HG03175 (cell line): ENCODE data around the gene ROPN1B.

Experiments
- ATAC-seq: cut with Tn5 transposase; IDR thresholded peaks from one replicate; pipeline ENCODE4 v1.9.1; 2021; ENCODE audit warnings: mild to moderate bottlenecking, moderate library complexity; ENCODE audit not compliant: unreplicated experiment

The ROPN1B gene

DNA sequence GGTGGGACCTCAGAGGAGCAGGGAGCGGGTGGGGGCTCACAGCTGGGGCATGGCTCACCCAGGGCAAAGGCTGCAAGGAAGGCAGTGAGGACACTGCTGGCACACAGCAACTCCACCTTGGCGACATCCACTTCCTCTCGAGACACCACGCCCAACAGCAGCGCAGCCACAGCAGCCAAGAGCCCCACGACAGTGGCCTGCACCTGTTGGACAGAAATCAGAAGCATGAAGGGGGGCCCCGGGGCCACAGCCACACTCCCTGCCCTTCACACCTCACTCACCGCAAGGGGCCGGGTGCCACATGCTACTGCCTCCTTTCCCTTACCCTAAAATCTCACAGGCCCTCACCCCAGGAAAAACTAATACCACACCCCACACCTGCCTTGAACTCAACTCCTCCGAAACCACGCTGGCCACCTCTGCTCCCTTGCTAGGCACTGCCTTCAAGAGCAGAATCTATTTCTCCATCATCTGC, 57.3 kb downstream of the ROPN1B start:
- ATAC-seq = no peak

DNA sequence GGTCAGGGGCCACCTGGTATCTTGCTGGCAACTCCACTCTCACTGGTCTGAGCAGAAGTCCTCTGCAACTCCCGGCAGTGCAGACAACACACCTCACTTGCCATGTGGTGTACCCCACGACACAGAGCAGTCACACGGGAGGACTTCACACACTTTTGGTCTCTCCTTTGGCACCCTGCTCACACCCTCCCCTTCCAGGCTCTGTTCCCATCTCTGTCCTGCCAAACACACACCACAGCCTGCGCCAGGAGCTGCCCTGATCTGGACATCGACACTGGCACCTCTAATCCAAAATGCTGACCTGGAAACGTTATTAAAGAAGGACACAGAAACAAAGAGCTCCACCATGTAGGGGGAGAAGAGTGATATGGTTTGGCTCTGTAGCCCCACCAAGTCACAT, 57.8 kb downstream of the ROPN1B start:
- no peak for ATAC-seq

DNA sequence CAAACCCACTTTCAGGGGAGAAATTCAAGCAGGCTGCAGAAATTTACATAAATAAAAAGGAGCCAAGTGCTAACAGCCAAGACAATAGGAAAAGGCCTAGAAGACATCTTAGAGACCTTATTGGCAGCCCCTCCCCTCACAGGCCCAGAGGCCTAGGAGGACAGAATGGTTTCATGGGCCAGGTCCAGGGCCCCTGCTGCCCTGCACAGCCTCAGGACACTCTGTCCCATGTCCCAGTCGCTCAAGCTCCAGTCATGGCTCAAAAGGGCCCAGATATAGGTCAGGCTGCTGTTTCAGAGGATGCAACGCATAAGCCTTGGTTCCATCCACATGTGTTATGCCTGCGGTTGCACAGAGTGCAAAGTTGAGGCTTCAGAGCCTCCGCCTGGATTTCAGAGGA, 59.1 kb downstream of the ROPN1B start:
- ATAC-seq = no peak

DNA sequence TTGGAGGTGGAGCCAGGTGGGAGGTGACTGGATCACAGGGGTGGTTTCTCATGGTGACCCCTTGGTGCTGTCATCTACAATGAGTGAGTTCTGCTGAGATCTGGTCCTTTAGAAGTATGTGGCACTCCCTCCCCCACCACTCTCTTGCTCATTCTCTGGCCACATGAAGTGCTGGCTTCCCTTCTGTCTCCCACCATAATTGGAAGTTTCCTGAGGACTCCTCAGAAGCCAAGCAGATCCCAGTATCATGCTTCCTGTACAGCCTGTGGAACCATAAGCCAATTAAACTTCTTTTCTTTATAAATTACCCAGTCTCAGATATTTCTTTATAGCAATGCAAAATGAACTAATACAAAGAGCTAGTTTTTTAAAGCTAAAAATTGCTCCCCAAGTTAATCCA, 60.3 kb downstream of the ROPN1B start:
- no peak for ATAC-seq

DNA sequence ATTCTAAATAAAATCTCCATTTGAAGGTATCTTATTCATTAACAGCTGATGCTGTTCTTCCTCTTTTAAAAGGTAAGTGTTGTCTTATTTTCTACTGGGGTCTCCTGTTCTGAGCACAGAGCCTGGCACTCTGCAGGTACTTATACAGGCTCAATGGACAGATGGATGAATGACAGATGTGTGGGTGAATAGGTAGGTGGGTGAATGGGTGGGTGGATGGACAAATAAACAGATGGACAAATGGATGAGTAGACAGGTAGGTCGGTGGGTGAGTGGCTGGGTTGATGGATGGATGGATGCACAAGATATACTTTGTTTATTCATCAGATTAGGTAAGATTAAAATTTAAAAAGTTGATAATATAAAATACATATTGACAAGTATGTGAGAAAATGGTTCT, 61.5 kb downstream of the ROPN1B start:
- no peak for ATAC-seq

DNA sequence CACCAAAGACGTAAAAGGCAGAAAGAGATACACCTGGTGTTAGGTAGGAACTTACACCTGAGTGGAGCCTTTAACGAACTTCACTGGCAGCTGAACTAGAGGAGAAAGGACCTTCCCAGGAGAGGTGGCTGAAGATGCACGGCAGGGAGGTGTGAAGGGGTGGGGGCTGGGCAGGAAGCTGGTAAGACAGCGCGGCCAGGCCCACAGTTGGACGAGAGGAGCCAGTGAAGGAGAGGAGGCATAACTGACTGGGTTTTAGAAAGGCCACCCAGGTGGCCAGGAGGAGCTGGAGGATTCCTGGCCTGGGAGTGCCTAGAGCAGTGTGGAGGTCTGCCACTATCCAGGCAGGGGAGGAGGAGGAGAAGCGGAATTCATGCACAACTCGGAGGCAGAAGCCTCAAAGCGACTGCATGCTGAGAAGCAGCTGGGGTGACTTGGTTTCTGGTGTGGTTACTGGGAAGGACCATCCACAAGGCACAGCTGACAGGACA, 63.0 kb downstream of the ROPN1B start:
- ATAC-seq = no peak
